D721Med (cell line): ENCODE results near the gene CFAP73.
A peak's percentile ranks its signal among the peaks of the same experiment; 100 is the strongest.

Source experiments
- DNase-seq: peaks from one replicate; pipeline ENCODE4 v3.0.0; 2011; ENCODE audit warnings: low spot score; ENCODE audit not compliant: insufficient read length
- FAIRE-seq: peaks from 2 replicates; lab custom pipeline; 2011; peaks lifted over from hg19 to GRCh38; lab: Jason Lieb, UNC
- CTCF ChIP-seq: IDR thresholded peaks from 2 replicates; pipeline ENCODE4 v1.5.1; 2012; ENCODE audit warnings: mild to moderate bottlenecking, control low read depth; ENCODE audit not compliant: insufficient read depth; ENCODE audit errors: missing control alignments

The CFAP73 gene

GRCh38 chr12:113119980-113120669 lies 29.4 kb upstream of the CFAP73 start:
- TF ChIP-seq CTCF = no peak
- no peak for DNase-seq

GRCh38 chr12:113120670-113121370 lies 28.7 kb upstream of the CFAP73 start:
- no peak for TF ChIP-seq CTCF
- DNase-seq = no peak
- no peak for FAIRE-seq

More at GRCh38 chr12:113119980-113120669, 29.4 kb upstream of the CFAP73 start:
- FAIRE-seq = no peak

GRCh38 chr12:113127791-113128199 lies 21.7 kb upstream of the CFAP73 start:
- DNase-seq = no peak
- FAIRE-seq = no peak
- TF ChIP-seq CTCF = no peak

- no peak for FAIRE-seq
- no peak for TF ChIP-seq CTCF
- no peak for DNase-seq
Measured at GRCh38 chr12:113128802-113129663, 20.5 kb upstream of the CFAP73 start.

GRCh38 chr12:113129664-113130456 lies 19.7 kb upstream of the CFAP73 start:
- DNase-seq (no peak), FAIRE-seq (no peak)
- no peak for TF ChIP-seq CTCF

GRCh38 chr12:113130457-113131135 lies 18.9 kb upstream of the CFAP73 start:
- TF ChIP-seq CTCF = peak; percentile 20
- DNase-seq = no peak
- FAIRE-seq = no peak
